ENCODE measurements around the gene TEKT2.

Gene TEKT2

GRCh38 chr1:36092166-36092797 is 8.4 kb downstream of the TEKT2 start:
- no peaks in the 10 kb centered on the region for H3K27me3 ChIP-seq (replicated peaks in 2 of 5; ENCODE audit: control insufficient read depth in 4 of 5, insufficient read depth in 5 of 5, low read length in 4 of 5)
- 95% methylated on average over 15 of the region's 17 CpGs for WGBS (ENCODE audit: insufficient coverage)
- peaks cover 3 to 33% (median 29%) of the 10 kb centered on the region in 4 experiments for H3K4me1 ChIP-seq (ENCODE audit: control extremely low read depth in 1 of 4, control insufficient read depth in 4 of 4, insufficient read depth in 4 of 4, low read length in 3 of 4)
- H3K36me3 ChIP-seq (ENCODE audit: control insufficient read depth in 4 of 4, insufficient read depth in 4 of 4, low read length in 3 of 4), result peaks cover 22 to 46% (median 36%) of the 10 kb centered on the region in 4 experiments
- no peak overlapping the region for H3K4me3 ChIP-seq (ENCODE audit: control insufficient read depth in 1 of 7, extremely low read depth in 1 of 7, insufficient read depth in 4 of 7, low read depth in 2 of 7, low read length in 6 of 7)
- H3K27ac ChIP-seq (ENCODE audit: insufficient read depth in 1 of 2, low read depth in 1 of 2, low read length in 2 of 2, poor library complexity in 1 of 2, severe bottlenecking in 2 of 2), result no peak overlapping the region
- ChIA-PET CTCF (interaction anchor here (1.2 to 17.2 kb wide), 3 partner anchors 40 to 208 kb away, joined by 3 to 283 read pairs (median 8); no protein-coding TSS in a partner anchor), POLR2A (no interaction called here)
- no peak for DNase-seq
- no peaks in the 10 kb centered on the region for H3K9me3 ChIP-seq (ENCODE audit: control extremely low read depth in 1 of 5, control insufficient read depth in 4 of 5, insufficient read depth in 2 of 5, low read depth in 1 of 5, low read length in 4 of 5)

- ChIA-PET CTCF (interaction anchor here (1.2 to 17.2 kb wide), 5 partner anchors 14 to 207 kb away, joined by 3 to 283 read pairs (median 6); partner anchors contain the start of gene TRAPPC3), POLR2A (no interaction called here)
- no peaks in the 10 kb centered on the region for H3K9me3 ChIP-seq (ENCODE audit: control extremely low read depth in 1 of 5, control insufficient read depth in 4 of 5, insufficient read depth in 2 of 5, low read depth in 1 of 5, low read length in 4 of 5)
- no peak for DNase-seq
- H3K27ac ChIP-seq (ENCODE audit: insufficient read depth in 1 of 2, low read depth in 1 of 2, low read length in 2 of 2, poor library complexity in 1 of 2, severe bottlenecking in 2 of 2), result no peak overlapping the region
- H3K27me3 ChIP-seq (replicated peaks in 2 of 5; ENCODE audit: control insufficient read depth in 4 of 5, insufficient read depth in 5 of 5, low read length in 4 of 5), result no peaks in the 10 kb centered on the region
- H3K36me3 ChIP-seq (ENCODE audit: control insufficient read depth in 4 of 4, insufficient read depth in 4 of 4, low read length in 3 of 4), result peaks cover 22 to 46% (median 36%) of the 10 kb centered on the region in 4 experiments
- 100% methylated on average over 9 of the region's 9 CpGs for WGBS (ENCODE audit: insufficient coverage)
- peaks cover 3 to 33% (median 29%) of the 10 kb centered on the region in 4 experiments for H3K4me1 ChIP-seq (ENCODE audit: control extremely low read depth in 1 of 4, control insufficient read depth in 4 of 4, insufficient read depth in 4 of 4, low read length in 3 of 4)
- no peak overlapping the region for H3K4me3 ChIP-seq (ENCODE audit: control insufficient read depth in 1 of 7, extremely low read depth in 1 of 7, insufficient read depth in 4 of 7, low read depth in 2 of 7, low read length in 6 of 7)
Observed at GRCh38 chr1:36092798-36093185, 8.9 kb downstream of the TEKT2 start.

GRCh38 chr1:36093226-36093625 is 9.3 kb downstream of the TEKT2 start:
- Histone ChIP-seq H3K27ac (ENCODE audit: insufficient read depth in 1 of 2, low read depth in 1 of 2, low read length in 2 of 2, poor library complexity in 1 of 2, severe bottlenecking in 2 of 2) (no peak overlapping the region), H3K9me3 (ENCODE audit: control extremely low read depth in 1 of 5, control insufficient read depth in 4 of 5, insufficient read depth in 2 of 5, low read depth in 1 of 5, low read length in 4 of 5) (no peaks in the 10 kb centered on the region), H3K4me3 (ENCODE audit: control insufficient read depth in 1 of 7, extremely low read depth in 1 of 7, insufficient read depth in 4 of 7, low read depth in 2 of 7, low read length in 6 of 7) (no peak overlapping the region), H3K27me3 (replicated peaks in 2 of 5; ENCODE audit: control insufficient read depth in 4 of 5, insufficient read depth in 5 of 5, low read length in 4 of 5) (no peaks in the 10 kb centered on the region), H3K4me1 (ENCODE audit: control extremely low read depth in 1 of 4, control insufficient read depth in 4 of 4, insufficient read depth in 4 of 4, low read length in 3 of 4) (peaks cover 3 to 31% (median 27%) of the 10 kb centered on the region in 4 experiments), H3K36me3 (ENCODE audit: control insufficient read depth in 4 of 4, insufficient read depth in 4 of 4, low read length in 3 of 4) (peaks cover 22 to 46% (median 36%) of the 10 kb centered on the region in 4 experiments)
- WGBS (ENCODE audit: insufficient coverage), result 98% methylated on average over 4 of the region's 7 CpGs
- ChIA-PET POLR2A (no interaction called here), CTCF (interaction anchor here (1.2 to 17.2 kb wide), 6 partner anchors 14 to 207 kb away, joined by 3 to 283 read pairs (median 7); partner anchors contain the start of gene TRAPPC3)
- no peak for DNase-seq

- ChIA-PET POLR2A (no interaction called here), CTCF (interaction anchor here (1.2 to 17.2 kb wide), 5 partner anchors 13 to 192 kb away, joined by 3 to 283 read pairs (median 8); partner anchors contain the start of gene TRAPPC3)
- Histone ChIP-seq H3K27me3 (replicated peaks in 2 of 5; ENCODE audit: control insufficient read depth in 4 of 5, insufficient read depth in 5 of 5, low read length in 4 of 5) (no peaks in the 10 kb centered on the region), H3K4me3 (ENCODE audit: control insufficient read depth in 1 of 7, extremely low read depth in 1 of 7, insufficient read depth in 4 of 7, low read depth in 2 of 7, low read length in 6 of 7) (no peak overlapping the region), H3K9me3 (ENCODE audit: control extremely low read depth in 1 of 5, control insufficient read depth in 4 of 5, insufficient read depth in 2 of 5, low read depth in 1 of 5, low read length in 4 of 5) (no peaks in the 10 kb centered on the region), H3K4me1 (ENCODE audit: control extremely low read depth in 1 of 4, control insufficient read depth in 4 of 4, insufficient read depth in 4 of 4, low read length in 3 of 4) (peaks cover 3 to 28% (median 25%) of the 10 kb centered on the region in 4 experiments), H3K36me3 (ENCODE audit: control insufficient read depth in 4 of 4, insufficient read depth in 4 of 4, low read length in 3 of 4) (peaks cover 22 to 46% (median 36%) of the 10 kb centered on the region in 4 experiments), H3K27ac (ENCODE audit: insufficient read depth in 1 of 2, low read depth in 1 of 2, low read length in 2 of 2, poor library complexity in 1 of 2, severe bottlenecking in 2 of 2) (no peak overlapping the region)
- no peak for DNase-seq
- 92% methylated on average over 3 of the region's 3 CpGs for WGBS (ENCODE audit: insufficient coverage)
Observed at GRCh38 chr1:36093929-36094328, 10.0 kb downstream of the TEKT2 start.

GRCh38 chr1:36094621-36095061 is 10.7 kb downstream of the TEKT2 start:
- ChIA-PET POLR2A (no interaction called here), CTCF (interaction anchor here (1.1 to 17.2 kb wide), 4 partner anchors 12 to 209 kb away, joined by 3 to 283 read pairs (median 26); no protein-coding TSS in a partner anchor)
- Histone ChIP-seq H3K36me3 (ENCODE audit: control insufficient read depth in 4 of 4, insufficient read depth in 4 of 4, low read length in 3 of 4) (peaks cover 22 to 46% (median 36%) of the 10 kb centered on the region in 4 experiments), H3K4me3 (ENCODE audit: control insufficient read depth in 1 of 7, extremely low read depth in 1 of 7, insufficient read depth in 4 of 7, low read depth in 2 of 7, low read length in 6 of 7) (no peak overlapping the region), H3K4me1 (ENCODE audit: control extremely low read depth in 1 of 4, control insufficient read depth in 4 of 4, insufficient read depth in 4 of 4, low read length in 3 of 4) (peaks cover 3 to 25% (median 20%) of the 10 kb centered on the region in 4 experiments), H3K27me3 (replicated peaks in 2 of 5; ENCODE audit: control insufficient read depth in 4 of 5, insufficient read depth in 5 of 5, low read length in 4 of 5) (no peaks in the 10 kb centered on the region), H3K9me3 (ENCODE audit: control extremely low read depth in 1 of 5, control insufficient read depth in 4 of 5, insufficient read depth in 2 of 5, low read depth in 1 of 5, low read length in 4 of 5) (no peaks in the 10 kb centered on the region), H3K27ac (ENCODE audit: insufficient read depth in 1 of 2, low read depth in 1 of 2, low read length in 2 of 2, poor library complexity in 1 of 2, severe bottlenecking in 2 of 2) (peak overlapping the region in 1 of 2 experiments; percentile 35)
- no peak for DNase-seq
- 96% methylated on average over 7 of the region's 8 CpGs for WGBS (ENCODE audit: insufficient coverage)

GRCh38 chr1:36095760-36096405 is 12.0 kb downstream of the TEKT2 start:
- Histone ChIP-seq H3K27ac (ENCODE audit: insufficient read depth in 1 of 2, low read depth in 1 of 2, low read length in 2 of 2, poor library complexity in 1 of 2, severe bottlenecking in 2 of 2) (peak overlapping the region in 1 of 2 experiments; percentile 39), H3K4me1 (ENCODE audit: control extremely low read depth in 1 of 4, control insufficient read depth in 4 of 4, insufficient read depth in 4 of 4, low read length in 3 of 4) (peaks cover 0 to 20% (median 14%) of the 10 kb centered on the region in 4 experiments), H3K27me3 (replicated peaks in 2 of 5; ENCODE audit: control insufficient read depth in 4 of 5, insufficient read depth in 5 of 5, low read length in 4 of 5) (no peaks in the 10 kb centered on the region), H3K4me3 (ENCODE audit: control insufficient read depth in 1 of 7, extremely low read depth in 1 of 7, insufficient read depth in 4 of 7, low read depth in 2 of 7, low read length in 6 of 7) (no peak overlapping the region), H3K9me3 (ENCODE audit: control extremely low read depth in 1 of 5, control insufficient read depth in 4 of 5, insufficient read depth in 2 of 5, low read depth in 1 of 5, low read length in 4 of 5) (no peaks in the 10 kb centered on the region), H3K36me3 (ENCODE audit: control insufficient read depth in 4 of 4, insufficient read depth in 4 of 4, low read length in 3 of 4) (peaks cover 22 to 46% (median 36%) of the 10 kb centered on the region in 4 experiments)
- CTCF ChIA-PET, result interaction anchor here (1.0 to 17.2 kb wide), 5 partner anchors 36 to 192 kb away, joined by 3 to 283 read pairs (median 5); no protein-coding TSS in a partner anchor
- POLR2A ChIA-PET, result no interaction called here
- DNase-seq, result peak in 2 of 3 donors; percentile 60 to 65
- 77% methylated on average over 6 of the region's 15 CpGs for WGBS (ENCODE audit: insufficient coverage)

All from common myeloid progenitor, CD34-positive (primary cell).